CD4-positive, alpha-beta T cell treated with Interferon alpha-2 for 1 hour (primary cell): Measurements from ENCODE around the gene UMAD1.
A peak's percentile ranks its signal among the peaks of the same experiment; 100 is the strongest.

Experiments
- DNase-seq, 2 donors: peaks; one replicate each; pipeline ENCODE4 v3.0.0-alpha.2; 2020 to 2022

The UMAD1 gene

DNA sequence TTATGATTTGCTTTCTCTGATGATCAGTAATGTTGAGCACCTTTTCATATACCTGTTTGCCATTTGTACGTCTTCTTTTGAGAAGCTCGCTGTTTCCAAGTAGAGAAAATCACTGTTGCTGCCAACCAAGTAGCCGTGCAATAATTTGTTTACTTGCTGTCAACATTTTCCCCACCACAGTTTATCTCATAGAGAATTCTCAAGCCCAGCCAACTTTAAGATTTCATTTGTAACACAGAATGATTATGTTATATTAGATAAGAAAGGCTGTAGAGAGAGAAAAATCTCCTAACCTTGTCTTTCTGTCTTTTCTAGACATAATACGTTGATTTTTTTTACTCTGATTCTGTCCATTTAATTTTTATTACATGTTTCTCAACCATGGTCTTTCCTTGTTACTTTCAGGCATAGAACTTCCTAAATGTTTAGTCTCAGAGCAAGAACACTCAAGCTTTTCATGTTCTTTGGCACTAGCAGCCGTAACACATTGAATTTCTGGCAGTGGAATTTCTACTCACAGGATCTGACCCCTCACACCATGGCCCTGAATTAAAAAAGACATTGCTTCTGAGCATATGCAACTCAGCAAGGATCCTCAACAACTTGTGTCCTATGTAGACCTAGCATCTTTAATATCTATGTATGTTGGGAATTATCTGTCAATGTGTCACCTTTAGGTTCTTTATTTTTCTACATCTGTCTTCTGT, 54.7 kb downstream of the UMAD1 start:
- DNase-seq, result no peak

DNA sequence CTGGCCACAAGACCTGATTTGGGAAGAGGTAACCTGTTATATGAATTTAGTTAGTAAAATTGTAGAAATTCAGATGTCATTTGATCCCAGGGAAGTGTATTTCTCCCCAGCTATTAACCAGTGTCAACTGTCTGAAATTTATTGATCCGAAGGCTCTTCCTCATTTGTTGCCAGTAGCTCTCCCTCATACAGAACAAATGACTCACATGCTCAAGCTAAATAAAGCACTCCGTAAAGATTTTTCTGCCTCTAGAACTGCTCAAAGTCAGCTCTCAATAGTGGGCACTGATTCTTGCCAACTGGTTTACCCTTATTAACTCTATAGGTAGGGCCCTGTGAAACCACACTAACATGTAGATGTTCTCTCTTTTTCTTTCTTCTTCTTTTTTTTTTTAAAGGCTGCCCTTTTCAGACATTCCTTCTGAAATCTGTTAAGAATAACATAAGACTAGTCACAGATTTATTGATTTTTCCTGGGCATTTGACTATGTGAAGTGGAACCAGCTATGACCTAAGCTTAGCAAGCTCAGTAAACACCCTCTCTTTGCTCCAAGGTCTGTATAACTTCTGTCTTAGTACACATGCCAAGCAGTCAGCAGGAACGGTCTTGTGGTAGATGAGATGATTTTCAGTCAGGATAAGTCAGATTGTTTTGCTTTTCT, 56.0 kb downstream of the UMAD1 start:
- no peak for DNase-seq

DNA sequence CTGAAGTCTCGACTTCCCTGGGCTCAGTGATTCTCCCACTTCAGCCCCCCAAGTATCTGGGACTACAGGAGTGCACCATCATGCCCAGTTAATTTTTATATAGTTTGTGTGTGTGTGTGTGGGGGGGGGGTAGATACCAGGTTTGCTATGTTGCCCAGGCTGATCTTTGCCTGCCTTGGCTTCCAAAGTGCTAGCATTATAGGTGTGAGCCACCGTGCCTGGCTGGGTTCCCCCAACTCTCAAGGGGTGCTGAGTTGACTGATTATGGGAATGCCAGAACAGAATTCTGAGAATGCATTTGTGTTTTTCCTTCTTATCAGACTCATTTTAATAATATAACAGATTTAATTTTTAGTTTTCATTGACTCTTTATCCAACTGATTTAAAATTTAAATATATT, 58.4 kb downstream of the UMAD1 start:
- no peak for DNase-seq

DNA sequence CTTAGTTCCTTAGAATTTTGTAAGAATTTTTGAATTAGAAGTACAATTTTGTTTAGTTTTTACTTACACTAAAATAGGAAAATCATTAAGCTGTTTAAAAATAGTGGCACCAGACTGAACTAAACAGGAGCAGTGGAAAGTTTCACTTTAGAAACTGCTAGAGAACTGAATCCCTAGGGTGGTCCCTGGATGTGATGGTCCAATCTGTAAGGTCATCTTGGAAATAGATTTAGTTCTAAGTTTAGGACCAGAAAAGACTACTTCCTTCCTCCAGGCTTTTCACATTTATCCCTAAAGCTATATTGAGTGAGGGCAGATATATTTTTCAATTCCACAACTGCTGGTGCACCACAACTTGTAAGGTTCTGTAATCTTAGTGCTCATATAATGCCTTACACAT, 58.8 kb downstream of the UMAD1 start:
- DNase-seq, result no peak

DNA sequence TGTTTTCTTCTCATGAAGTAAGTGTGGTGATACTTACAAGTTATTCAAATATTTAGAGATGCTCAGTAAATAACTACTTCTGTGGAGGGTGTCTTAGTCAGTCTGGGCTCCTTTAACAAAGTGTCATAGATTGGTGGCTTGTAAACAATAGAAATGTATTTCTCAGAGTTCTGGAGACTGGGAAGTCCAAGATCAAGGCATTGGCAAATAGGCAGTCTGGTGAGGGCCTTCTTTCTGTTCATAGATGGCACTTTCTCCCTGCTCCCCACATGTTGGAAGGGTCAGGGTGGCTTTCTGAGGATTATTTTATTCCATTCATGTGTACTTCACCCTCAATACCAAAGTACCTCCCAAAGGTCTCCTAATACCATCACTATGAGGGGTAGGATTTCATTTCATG, 59.4 kb downstream of the UMAD1 start:
- no peak for DNase-seq

DNA sequence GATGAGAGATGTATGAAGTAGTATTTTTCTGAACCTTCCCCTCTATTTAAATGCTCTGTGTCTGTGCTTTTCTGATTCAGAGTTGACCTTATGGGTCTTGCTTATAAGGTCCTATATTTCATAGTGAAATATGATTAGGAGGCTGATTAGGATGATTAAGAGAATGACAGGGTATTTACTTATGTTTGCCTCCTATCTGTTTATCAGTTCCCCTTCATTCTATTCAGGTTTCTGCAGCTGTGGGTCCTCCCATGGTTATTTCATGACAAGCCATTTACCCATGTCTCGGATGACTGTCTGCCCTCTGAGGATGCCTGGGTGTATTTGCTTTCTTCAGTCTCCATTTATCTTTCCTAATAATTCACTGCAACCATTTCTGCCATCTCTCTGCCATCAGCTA, 61.0 kb downstream of the UMAD1 start:
- DNase-seq, result no peak

DNA sequence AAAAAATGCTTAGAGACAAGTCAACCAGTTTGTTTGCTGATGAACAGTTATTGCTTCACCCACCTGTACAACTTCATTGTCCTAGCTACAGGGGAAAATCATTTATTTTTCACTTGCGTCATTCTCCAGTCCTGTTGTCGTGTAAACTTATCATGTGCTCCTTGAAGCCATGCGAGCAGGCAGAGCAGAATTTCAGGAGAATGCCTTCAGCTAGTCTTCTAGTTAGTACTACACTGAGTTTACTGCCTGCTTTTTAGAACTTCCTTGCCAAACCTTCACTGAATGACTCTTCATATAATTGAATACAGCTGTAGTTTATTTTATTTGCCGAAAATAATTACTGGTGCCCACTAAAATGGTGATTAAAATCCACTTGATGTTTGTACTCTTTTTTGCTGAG, 62.3 kb downstream of the UMAD1 start:
- DNase-seq, result no peak

DNA sequence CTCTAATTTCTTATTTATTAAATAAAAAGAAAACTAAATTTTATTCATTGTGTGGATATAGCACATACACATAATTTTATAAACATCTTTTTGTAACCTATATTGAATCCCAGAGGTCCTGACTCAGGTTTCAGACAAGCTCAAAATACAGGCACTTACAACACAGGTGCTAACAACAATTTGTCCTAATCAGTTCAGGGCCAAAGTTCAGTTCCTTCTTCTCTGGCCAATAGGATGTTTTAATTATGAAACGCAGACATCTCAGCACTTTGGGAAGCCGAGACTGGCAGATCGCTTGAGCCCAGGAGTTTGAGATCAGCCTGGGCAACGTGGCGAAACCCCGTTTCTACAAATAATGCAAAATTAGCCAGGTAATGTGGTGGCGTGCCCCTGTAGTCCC, 62.9 kb downstream of the UMAD1 start:
- no peak for DNase-seq

DNA sequence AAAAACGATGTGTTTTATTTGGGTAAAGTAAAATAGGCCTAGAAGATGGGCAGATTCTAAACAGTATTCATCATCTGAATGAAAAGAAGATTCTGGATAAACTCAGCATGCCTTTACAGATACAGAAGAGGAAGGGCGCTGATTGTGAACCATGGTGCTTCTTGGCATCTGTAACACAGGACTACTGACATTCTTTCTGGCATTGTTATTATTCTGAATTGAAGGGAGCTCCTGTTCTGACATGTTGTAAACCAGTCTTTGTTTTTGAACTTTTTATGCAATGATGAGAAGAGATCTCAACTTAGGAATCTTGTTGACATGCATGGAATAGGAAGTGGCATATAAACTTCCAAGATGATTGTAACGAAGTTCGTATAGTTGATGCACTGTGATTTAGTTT, 64.3 kb downstream of the UMAD1 start:
- no peak for DNase-seq

DNA sequence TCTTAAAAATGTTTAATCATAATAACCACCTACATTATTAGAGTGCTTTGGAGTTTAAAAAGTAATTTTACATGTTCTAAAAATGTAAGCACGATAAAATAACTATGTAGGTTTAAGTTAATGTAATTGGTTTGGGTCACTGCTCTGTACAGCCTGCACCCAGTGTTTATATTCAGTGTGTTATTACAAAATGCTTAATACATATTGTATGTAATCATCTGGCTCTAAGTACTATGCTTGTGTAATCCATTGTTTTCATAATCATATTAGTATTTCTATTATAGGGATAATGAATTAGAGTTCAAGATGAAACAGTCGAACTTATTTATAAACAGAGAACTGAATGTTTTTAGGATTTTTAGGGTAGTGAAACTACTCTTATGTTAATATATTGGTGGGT, 64.8 kb downstream of the UMAD1 start:
- no peak for DNase-seq

DNA sequence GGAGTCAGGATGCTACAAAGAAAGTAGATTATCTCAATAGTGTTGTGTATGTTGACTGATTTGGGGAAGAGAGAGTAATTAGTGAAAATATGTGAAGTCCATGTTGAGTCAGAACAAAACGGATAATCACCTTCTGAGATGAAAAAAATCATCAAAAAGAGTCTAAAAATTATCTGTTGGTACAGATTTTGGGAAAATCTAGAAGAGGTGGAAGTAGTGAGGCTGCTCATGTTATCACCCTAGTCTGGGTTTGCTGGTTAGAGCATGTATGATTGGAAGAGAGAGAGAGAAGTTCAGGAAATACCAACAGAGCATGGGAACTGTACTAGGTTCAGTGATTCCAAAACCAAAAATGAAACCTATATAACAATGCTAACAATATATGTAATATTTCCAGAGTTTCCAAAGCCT, 65.6 kb downstream of the UMAD1 start:
- DNase-seq, result no peak

DNA sequence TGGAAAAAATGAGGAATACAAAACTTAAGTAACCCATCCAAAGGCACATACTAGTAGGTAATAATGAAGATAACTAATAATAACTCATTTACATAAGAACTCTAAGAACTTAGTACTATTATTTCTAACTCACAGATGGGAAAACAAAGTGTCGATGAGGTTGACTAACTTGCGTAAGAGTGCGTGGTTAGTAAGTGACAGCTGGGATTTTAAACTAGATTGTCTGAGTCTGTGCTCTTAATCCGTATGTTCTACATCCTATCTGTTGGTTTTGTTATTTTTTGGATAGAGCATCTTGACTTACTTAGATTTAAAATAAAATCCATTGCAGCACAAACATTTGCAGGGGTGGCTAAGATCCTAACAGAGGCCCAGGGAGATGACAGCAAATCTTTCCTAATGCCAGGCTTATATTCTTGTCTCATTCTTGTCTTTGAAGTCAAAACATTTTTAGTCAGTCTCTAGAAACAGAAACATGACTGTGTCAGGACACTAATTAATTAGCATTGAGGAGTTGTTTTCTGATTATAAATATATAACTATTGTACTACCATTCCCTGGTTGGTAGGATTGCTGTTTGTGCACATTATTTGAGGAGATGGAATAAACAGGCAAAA, 66.1 kb downstream of the UMAD1 start:
- no peak for DNase-seq

DNA sequence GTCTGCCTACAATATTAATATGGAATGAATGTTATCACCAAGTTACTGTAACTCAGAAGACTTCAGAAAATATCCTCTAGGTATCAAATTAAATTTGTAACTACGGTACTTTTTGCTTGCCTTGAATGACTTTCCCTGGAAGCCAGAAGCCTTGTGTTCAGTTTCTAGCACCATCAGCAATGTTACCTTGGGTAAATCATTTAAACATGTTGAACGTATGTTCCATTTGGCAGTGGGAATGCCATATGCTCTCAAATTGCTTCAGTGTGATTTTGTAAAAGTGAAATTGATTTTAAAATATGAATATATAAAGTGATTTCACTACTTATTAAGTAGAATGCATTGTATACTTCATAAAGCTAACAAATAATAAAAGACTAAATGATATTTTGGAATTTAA, 66.7 kb downstream of the UMAD1 start:
- DNase-seq, result no peak

DNA sequence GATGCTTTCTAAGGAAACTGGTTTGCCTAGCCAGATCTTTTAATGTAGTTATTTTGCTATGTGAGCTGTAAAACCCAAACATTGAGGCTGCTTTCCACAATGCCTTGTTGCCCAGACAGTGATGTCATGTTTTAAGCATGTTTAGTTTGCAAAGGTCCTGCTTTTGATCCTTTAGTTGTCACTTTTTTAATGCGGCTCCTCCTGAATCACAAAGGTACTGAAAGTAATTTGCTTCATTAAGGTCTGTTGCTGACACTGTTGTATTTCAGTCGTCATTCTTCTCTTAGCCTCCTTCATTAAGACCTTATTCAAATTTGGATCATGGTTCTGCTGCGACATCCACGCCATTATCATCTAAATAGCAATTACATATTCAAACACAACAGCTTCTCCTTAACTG, 67.3 kb downstream of the UMAD1 start:
- DNase-seq, result no peak

DNA sequence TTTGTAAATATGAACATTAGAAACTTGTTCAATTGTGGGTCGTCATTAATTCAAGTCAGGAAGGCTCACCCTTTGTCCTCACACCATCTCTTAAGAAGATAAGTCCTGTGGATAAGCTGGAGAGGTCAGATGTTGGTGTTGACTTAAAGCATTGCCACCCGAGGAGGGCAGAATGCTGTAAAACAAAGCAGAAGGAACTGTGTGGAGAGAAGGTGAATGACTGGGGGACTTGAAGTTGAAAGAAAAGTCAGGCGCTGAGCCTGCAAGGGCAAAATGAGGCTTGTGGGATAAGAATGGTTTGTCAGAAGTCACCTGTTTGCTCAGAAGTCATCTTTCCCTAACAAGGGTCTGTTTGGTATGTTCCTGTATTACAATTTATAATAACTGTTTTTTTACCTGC, 68.7 kb downstream of the UMAD1 start:
- DNase-seq, result no peak

DNA sequence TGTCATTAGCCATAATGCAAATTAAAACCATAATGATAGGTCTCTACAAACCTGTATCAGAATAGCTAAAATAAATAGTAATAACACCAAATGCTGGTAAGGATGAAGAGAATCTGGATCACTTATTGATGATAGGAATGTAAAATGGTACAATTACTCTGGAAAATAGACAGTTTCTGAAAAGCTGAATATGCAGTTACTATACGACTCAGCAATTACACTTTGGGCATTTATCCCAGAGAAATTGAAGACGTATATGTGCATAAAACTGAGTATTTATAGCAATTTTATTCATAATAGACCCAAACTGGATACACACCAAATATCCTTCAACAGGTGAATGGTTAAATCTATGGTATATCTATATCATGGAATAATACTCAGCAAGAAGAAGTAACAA, 69.9 kb downstream of the UMAD1 start:
- DNase-seq, result no peak

DNA sequence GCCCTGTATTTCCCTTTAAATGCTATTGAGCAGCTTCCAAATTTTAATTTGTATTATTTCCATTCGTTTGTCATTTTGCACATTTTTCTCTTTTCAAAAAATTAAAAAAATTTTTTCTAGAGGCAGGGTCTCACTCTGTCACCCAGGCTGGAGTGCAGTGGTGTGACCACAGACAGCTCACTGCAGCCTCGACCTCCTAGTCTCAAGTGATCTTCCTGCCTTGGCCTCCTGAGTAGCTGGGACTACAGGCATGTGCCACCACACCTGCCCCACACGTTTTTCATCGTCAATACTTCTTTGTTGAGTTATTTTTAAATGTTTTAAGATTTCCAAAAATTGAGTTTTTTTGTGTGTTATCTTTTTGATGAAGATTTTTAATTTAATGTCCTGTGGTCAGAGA, 73.2 kb downstream of the UMAD1 start:
- no peak for DNase-seq

DNA sequence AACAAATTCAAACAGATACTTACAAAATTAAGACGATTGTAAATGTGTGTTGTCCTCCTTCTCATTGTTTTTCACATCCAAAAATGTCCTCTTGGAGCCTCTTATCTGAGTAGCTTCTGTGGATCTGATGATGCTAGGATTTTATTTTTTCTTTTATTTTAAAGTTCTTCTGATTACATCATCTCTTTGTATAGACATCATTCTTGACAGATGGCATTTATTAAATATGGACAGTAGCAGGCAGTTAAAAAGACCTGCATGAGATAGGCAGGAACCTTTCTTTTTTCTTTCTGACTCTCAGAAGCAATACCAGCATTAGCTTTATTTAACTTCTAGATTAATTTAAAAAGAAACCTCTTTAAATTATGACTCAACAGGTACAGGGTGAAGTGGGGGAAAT, 77.9 kb downstream of the UMAD1 start, which contains the start of gene RPA3:
Gene RPA3 (minus strand): TSS at position 116 of the 400 bp plus-strand sequence. CDS start 78,189 bp downstream, outside the sequence.
- no peak for DNase-seq

DNA sequence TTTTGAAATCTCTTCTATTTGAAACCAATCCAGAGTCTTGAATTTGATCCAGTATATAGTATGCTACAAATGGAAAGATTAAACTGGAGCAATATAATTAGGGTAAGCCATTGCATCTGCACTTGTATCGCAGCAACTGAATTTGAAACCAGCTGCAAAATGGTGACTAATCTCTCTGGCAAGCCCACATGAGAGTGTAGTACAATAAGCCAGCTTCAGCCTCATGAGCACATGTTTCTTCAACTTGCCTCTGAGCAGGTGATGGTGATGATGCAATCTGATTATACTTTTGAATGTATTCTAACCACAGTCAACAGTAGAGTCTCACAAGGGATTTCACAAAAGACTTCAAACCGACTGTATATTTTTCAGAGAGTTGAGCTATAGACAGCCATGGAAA, 78.7 kb downstream of the UMAD1 start:
- peak in 1 of 2 donors; percentile 10 for DNase-seq

DNA sequence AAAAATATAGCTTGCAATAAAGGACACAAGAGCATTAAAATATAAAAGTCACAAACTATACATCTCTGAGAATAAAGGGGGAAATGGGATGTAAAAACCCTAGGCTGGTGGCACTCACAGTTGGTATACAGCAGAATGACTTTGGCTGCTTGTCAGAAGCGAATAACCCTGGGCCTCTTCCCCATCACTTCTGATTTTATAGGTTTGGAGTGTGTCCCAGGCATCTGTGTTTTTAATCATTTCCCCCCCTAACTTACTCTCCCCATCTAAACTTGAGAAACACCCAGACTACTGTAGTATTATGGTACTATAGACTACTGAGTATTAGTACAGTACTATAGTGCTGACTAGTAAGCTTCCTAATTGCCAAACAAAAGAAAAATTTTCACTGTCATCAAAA, 79.6 kb downstream of the UMAD1 start:
- DNase-seq, result no peak

DNA sequence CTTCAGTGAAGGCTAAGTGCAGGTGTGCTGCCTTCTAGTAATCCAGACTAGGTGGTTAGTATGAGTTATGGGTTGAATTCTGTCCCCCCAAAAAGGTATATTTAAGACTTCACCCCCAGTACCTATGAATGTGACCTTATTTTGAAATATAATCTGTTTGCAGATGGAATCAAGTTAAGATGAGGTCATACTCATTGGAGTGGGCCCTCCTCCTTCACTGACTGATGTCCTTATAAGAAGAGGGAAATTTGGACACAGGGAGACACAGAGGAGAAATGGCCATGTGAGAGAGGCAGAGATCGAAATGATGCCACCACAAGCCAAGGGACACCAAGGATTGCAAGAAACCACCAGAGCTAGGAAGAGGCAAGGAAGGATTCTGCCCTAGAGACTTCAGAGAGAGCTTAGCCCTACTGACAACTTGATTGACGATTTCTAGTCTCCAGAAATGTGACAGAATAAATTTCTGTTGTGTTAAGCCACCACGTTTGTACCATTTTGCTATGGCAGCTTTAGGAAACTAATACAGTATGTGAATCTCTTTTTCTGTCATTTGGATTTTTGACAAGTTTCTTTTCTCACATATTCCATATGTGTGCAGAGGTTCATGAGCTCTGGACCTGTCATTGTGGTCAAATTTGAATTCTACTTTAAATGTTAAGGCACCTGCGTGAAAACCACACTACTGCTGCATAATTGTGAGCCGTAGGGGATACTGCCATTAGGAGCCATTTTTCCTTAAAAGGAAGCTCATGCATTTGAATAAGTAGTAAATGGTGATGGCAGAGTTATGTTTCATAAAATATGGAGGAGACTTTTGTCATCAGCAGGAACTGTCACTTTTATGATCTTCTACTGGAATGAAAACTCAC, 80.4 kb downstream of the UMAD1 start:
- no peak for DNase-seq

DNA sequence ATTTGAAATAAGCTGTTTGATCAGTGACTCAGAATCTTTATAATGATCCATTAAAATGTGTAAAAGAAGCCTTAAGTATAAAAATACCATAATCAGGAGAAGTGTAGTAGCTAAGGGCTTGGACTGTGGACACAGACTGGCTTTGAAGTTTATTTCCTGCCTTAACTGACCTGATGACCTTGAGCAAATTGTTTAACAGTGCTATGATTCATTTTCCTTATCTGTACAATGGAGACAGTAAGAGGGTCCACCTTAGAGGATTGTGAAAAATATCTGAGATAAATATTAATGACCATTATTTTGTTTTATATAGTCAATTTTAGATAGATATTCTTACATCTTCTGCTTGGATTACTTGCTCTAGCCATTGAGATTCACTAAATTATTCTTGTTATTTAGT, 91.2 kb downstream of the UMAD1 start:
- DNase-seq, result no peak

DNA sequence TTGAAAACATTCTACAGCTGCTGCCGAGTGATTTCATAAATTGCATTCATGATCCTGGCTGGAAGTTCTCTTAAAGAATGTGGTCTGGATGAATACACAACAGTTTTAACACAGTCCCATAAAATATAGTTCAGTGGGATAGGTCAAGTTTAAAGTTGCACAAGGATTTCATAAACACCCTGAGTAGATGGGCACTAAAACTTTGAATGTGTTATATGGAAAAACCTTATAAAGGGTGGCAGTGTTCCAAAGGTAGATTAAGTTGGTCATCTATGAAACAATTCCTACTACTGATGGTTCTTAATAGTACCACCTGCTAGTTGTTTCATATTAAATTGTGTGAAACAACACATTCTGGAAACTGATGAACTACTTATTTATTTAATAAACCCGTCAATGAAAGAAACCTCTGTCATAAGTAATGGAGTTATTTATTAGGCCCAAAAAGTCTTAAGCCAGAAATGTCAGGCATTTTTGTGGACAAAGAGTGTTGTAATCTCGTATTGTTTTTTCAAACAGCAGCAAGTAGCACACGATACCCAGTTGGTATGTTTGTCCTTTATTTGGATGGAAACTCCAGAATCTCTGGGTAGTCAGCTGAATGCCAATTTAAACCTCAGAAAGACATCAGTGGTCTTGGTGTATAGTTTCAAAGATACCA, 92.2 kb downstream of the UMAD1 start:
- DNase-seq, result no peak
